ENCODE measurements around the gene CRHBP.
"Not testable (repeated sequence)": the region's sequence is repeated elsewhere in the genome, so short reads cannot be mapped to it uniquely, and the experiment has no call there.

Gene CRHBP

GRCh38 chr5:76942581-76942980 lies 10.3 kb upstream of the CRHBP start:
- no peak overlapping the region for H4K8ac ChIP-seq (ENCODE audit: low read depth, low read length)
- H3K36me3 ChIP-seq (replicated peaks in 1 of 2; ENCODE audit: control insufficient read depth in 2 of 2, insufficient read depth in 2 of 2, low read length in 2 of 2) = no peaks in the 10 kb centered on the region
- H3K9ac ChIP-seq (ENCODE audit: low read depth, low read length, poor library complexity) = no peak overlapping the region
- H3K79me1 ChIP-seq (ENCODE audit: low read depth, low read length) = no peaks in the 10 kb centered on the region
- H3K4me3 ChIP-seq (ENCODE audit: low read length in 2 of 2) = no peak overlapping the region
- no peak overlapping the region for H3K18ac ChIP-seq (ENCODE audit: low read length)
- no peak for DNase-seq (ENCODE audit: low spot score)
- H2AFZ ChIP-seq (ENCODE audit: low read length) = no peak overlapping the region
- no peak overlapping the region for H3K27ac ChIP-seq (replicated peaks; ENCODE audit: low read length)
- H2AK5ac ChIP-seq (ENCODE audit: low read depth, low read length) = no peak overlapping the region
- H2BK5ac ChIP-seq (ENCODE audit: low read length) = no peak overlapping the region
- no CpG with 5 or more reads among the region's 1 CpG for WGBS, 2 donors (ENCODE audit: extremely low coverage in 2 of 2, insufficient read length in 2 of 2, insufficient replicate concordance in 1 of 2)
- H2BK12ac ChIP-seq (ENCODE audit: low read length) = no peak overlapping the region
- no peak overlapping the region for H2BK120ac ChIP-seq (ENCODE audit: low read depth, low read length)
- H3K9me3 ChIP-seq (replicated peaks in 1 of 2; ENCODE audit: control insufficient read depth in 2 of 2, insufficient read depth in 1 of 2, low read depth in 1 of 2, low read length in 2 of 2) = no peaks in the 10 kb centered on the region
- no peak overlapping the region for H3K4ac ChIP-seq (ENCODE audit: low read length)
- H3K14ac ChIP-seq (ENCODE audit: low read length) = no peak overlapping the region
- H3K23ac ChIP-seq (ENCODE audit: low read depth, low read length, poor library complexity) = no peak overlapping the region
- H3K4me2 ChIP-seq (ENCODE audit: insufficient read depth, low read length, poor library complexity, severe bottlenecking) = no peak overlapping the region
- no peaks in the 10 kb centered on the region for H3K4me1 ChIP-seq (ENCODE audit: control insufficient read depth in 2 of 2, insufficient read depth in 1 of 2, low read depth in 1 of 2, low read length in 2 of 2)
- peaks cover 0 to 19% (median 0%) of the 10 kb centered on the region in 3 experiments for H3K27me3 ChIP-seq (ENCODE audit: control insufficient read depth in 3 of 3, insufficient read depth in 3 of 3, low read depth in 1 of 3, low read length in 3 of 3)
- H2BK15ac ChIP-seq (ENCODE audit: low read length) = no peak overlapping the region
- H4K91ac ChIP-seq (ENCODE audit: low read depth, low read length, poor library complexity) = no peak overlapping the region

GRCh38 chr5:76943006-76943405 lies 9.8 kb upstream of the CRHBP start:
- H2AK5ac ChIP-seq (ENCODE audit: low read depth, low read length) = no peak overlapping the region
- H3K4me3 ChIP-seq (ENCODE audit: low read length in 2 of 2) = no peak overlapping the region
- DNase-seq (ENCODE audit: low spot score) = no peak
- H3K23ac ChIP-seq (ENCODE audit: low read depth, low read length, poor library complexity) = no peak overlapping the region
- no peak overlapping the region for H3K18ac ChIP-seq (ENCODE audit: low read length)
- H3K9ac ChIP-seq (ENCODE audit: low read depth, low read length, poor library complexity) = no peak overlapping the region
- H3K27ac ChIP-seq (replicated peaks; ENCODE audit: low read length) = no peak overlapping the region
- H3K4me2 ChIP-seq (ENCODE audit: insufficient read depth, low read length, poor library complexity, severe bottlenecking) = no peak overlapping the region
- peaks cover 0 to 20% (median 0%) of the 10 kb centered on the region in 3 experiments for H3K27me3 ChIP-seq (ENCODE audit: control insufficient read depth in 3 of 3, insufficient read depth in 3 of 3, low read depth in 1 of 3, low read length in 3 of 3)
- H2BK120ac ChIP-seq (ENCODE audit: low read depth, low read length) = no peak overlapping the region
- no peaks in the 10 kb centered on the region for H3K9me3 ChIP-seq (replicated peaks in 1 of 2; ENCODE audit: control insufficient read depth in 2 of 2, insufficient read depth in 1 of 2, low read depth in 1 of 2, low read length in 2 of 2)
- no peak overlapping the region for H2BK15ac ChIP-seq (ENCODE audit: low read length)
- H4K8ac ChIP-seq (ENCODE audit: low read depth, low read length) = no peak overlapping the region
- WGBS, 2 donors (ENCODE audit: extremely low coverage in 2 of 2, insufficient read length in 2 of 2, insufficient replicate concordance in 1 of 2) = no CpG with 5 or more reads among the region's 3 CpGs
- no peak overlapping the region for H3K4ac ChIP-seq (ENCODE audit: low read length)
- H2AFZ ChIP-seq (ENCODE audit: low read length) = no peak overlapping the region
- H2BK12ac ChIP-seq (ENCODE audit: low read length) = no peak overlapping the region
- H2BK5ac ChIP-seq (ENCODE audit: low read length) = no peak overlapping the region
- H3K36me3 ChIP-seq (replicated peaks in 1 of 2; ENCODE audit: control insufficient read depth in 2 of 2, insufficient read depth in 2 of 2, low read length in 2 of 2) = no peaks in the 10 kb centered on the region
- no peaks in the 10 kb centered on the region for H3K4me1 ChIP-seq (ENCODE audit: control insufficient read depth in 2 of 2, insufficient read depth in 1 of 2, low read depth in 1 of 2, low read length in 2 of 2)
- H4K91ac ChIP-seq (ENCODE audit: low read depth, low read length, poor library complexity) = no peak overlapping the region
- no peaks in the 10 kb centered on the region for H3K79me1 ChIP-seq (ENCODE audit: low read depth, low read length)
- H3K14ac ChIP-seq (ENCODE audit: low read length) = no peak overlapping the region

GRCh38 chr5:76944638-76945037 lies 8.2 kb upstream of the CRHBP start:
- Histone ChIP-seq H3K4ac (ENCODE audit: low read length) (no peak overlapping the region), H3K4me3 (ENCODE audit: low read length in 2 of 2) (no peak overlapping the region), H3K27me3 (ENCODE audit: control insufficient read depth in 3 of 3, insufficient read depth in 3 of 3, low read depth in 1 of 3, low read length in 3 of 3) (peaks cover 0 to 28% (median 0%) of the 10 kb centered on the region in 3 experiments), H2AK5ac (ENCODE audit: low read depth, low read length) (no peak overlapping the region), H3K4me2 (ENCODE audit: insufficient read depth, low read length, poor library complexity, severe bottlenecking) (no peak overlapping the region), H3K79me1 (ENCODE audit: low read depth, low read length) (no peaks in the 10 kb centered on the region), H3K27ac (replicated peaks; ENCODE audit: low read length) (no peak overlapping the region), H3K23ac (ENCODE audit: low read depth, low read length, poor library complexity) (no peak overlapping the region), H2BK15ac (ENCODE audit: low read length) (no peak overlapping the region), H2BK5ac (ENCODE audit: low read length) (no peak overlapping the region), H2BK120ac (ENCODE audit: low read depth, low read length) (no peak overlapping the region), H3K36me3 (replicated peaks in 1 of 2; ENCODE audit: control insufficient read depth in 2 of 2, insufficient read depth in 2 of 2, low read length in 2 of 2) (no peaks in the 10 kb centered on the region), H2AFZ (ENCODE audit: low read length) (no peak overlapping the region), H3K9ac (ENCODE audit: low read depth, low read length, poor library complexity) (no peak overlapping the region), H3K18ac (ENCODE audit: low read length) (no peak overlapping the region), H4K91ac (ENCODE audit: low read depth, low read length, poor library complexity) (no peak overlapping the region), H4K8ac (ENCODE audit: low read depth, low read length) (no peak overlapping the region), H3K4me1 (ENCODE audit: control insufficient read depth in 2 of 2, insufficient read depth in 1 of 2, low read depth in 1 of 2, low read length in 2 of 2) (no peaks in the 10 kb centered on the region), H3K9me3 (replicated peaks in 1 of 2; ENCODE audit: control insufficient read depth in 2 of 2, insufficient read depth in 1 of 2, low read depth in 1 of 2, low read length in 2 of 2) (no peaks in the 10 kb centered on the region), H2BK12ac (ENCODE audit: low read length) (no peak overlapping the region), H3K14ac (ENCODE audit: low read length) (no peak overlapping the region)
- no CpG with 5 or more reads among the region's 5 CpGs for WGBS, 2 donors (ENCODE audit: extremely low coverage in 2 of 2, insufficient read length in 2 of 2, insufficient replicate concordance in 1 of 2)
- DNase-seq (ENCODE audit: low spot score) = no peak

- not testable (repeated sequence) for H3K36me3 ChIP-seq (replicated peaks in 1 of 2; ENCODE audit: control insufficient read depth in 2 of 2, insufficient read depth in 2 of 2, low read length in 2 of 2); H3K4me1 ChIP-seq (ENCODE audit: control insufficient read depth in 2 of 2, insufficient read depth in 1 of 2, low read depth in 1 of 2, low read length in 2 of 2); H3K18ac ChIP-seq (ENCODE audit: low read length); H2AFZ ChIP-seq (ENCODE audit: low read length); H3K79me1 ChIP-seq (ENCODE audit: low read depth, low read length); H3K9me3 ChIP-seq (replicated peaks in 1 of 2; ENCODE audit: control insufficient read depth in 2 of 2, insufficient read depth in 1 of 2, low read depth in 1 of 2, low read length in 2 of 2); H3K14ac ChIP-seq (ENCODE audit: low read length); H2BK120ac ChIP-seq (ENCODE audit: low read depth, low read length); H3K4ac ChIP-seq (ENCODE audit: low read length); H3K27ac ChIP-seq (replicated peaks; ENCODE audit: low read length); H2BK12ac ChIP-seq (ENCODE audit: low read length); H4K91ac ChIP-seq (ENCODE audit: low read depth, low read length, poor library complexity); DNase-seq (ENCODE audit: low spot score); H3K9ac ChIP-seq (ENCODE audit: low read depth, low read length, poor library complexity); H2BK5ac ChIP-seq (ENCODE audit: low read length); H3K4me2 ChIP-seq (ENCODE audit: insufficient read depth, low read length, poor library complexity, severe bottlenecking); H3K4me3 ChIP-seq (ENCODE audit: low read length in 2 of 2); H2BK15ac ChIP-seq (ENCODE audit: low read length); H2AK5ac ChIP-seq (ENCODE audit: low read depth, low read length); H4K8ac ChIP-seq (ENCODE audit: low read depth, low read length); H3K23ac ChIP-seq (ENCODE audit: low read depth, low read length, poor library complexity)
- H3K27me3 ChIP-seq (ENCODE audit: control insufficient read depth in 3 of 3, insufficient read depth in 3 of 3, low read depth in 1 of 3, low read length in 3 of 3) = peaks cover 0 to 32% (median 1%) of the 10 kb centered on the region in 3 experiments
- WGBS, 2 donors (ENCODE audit: extremely low coverage in 2 of 2, insufficient read length in 2 of 2, insufficient replicate concordance in 1 of 2) = no CpG with 5 or more reads among the region's 9 CpGs
Measured at GRCh38 chr5:76945238-76945637, 7.6 kb upstream of the CRHBP start.

All from neuronal stem cell (in vitro differentiated cells).